Activated naive CD4-positive, alpha-beta T cell (primary cell): ENCODE measurements around the gene LITAF.
"Not testable (repeated sequence)": the region's sequence is repeated elsewhere in the genome, so short reads cannot be mapped to it uniquely, and the experiment has no call there.

Experiments used
- DNase-seq, 4 experiments: peaks; one replicate each; lab custom pipeline; 2025; lab: John Stamatoyannopoulos, UW

LITAF gene

DNA sequence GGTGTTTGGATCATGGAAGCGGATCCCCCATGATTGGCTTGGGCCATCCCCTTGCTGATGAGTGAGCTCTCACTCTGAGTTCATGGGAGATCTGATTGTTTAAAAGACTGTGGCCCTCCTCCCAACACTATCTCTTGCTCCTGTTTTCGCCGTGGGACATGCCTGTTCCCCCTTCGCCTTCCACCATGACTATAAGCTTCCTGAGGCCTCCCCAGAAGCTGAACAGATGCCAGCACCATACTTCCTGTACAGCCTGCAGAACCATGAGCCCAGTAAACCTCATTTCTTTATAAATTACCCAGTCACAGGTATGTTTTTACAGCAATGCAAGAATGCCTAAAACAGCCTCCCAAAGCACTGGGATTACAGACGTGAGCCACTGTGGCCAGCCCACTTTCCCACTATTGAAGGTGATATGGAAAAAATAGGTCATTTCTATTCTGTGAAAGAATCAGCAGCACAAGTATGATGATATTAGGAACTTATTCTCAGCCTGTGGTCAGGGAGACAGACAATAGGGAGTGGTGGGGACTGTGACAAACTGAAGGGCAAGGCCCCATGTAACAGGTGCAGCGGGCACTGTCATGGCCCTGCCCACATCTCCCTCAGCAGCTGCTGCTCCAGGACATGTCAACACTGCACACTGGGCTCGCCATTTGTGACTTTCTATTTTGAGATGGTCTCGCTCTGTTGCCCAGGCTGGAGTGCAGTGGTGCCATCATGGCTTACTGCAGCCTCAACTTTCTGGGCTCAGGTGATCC lies 33.7 kb upstream of the LITAF start:
- DNase-seq, result no peak

GRCh38 chr16:11619327-11619851 lies 32.7 kb upstream of the LITAF start:
- no peak for DNase-seq

DNA sequence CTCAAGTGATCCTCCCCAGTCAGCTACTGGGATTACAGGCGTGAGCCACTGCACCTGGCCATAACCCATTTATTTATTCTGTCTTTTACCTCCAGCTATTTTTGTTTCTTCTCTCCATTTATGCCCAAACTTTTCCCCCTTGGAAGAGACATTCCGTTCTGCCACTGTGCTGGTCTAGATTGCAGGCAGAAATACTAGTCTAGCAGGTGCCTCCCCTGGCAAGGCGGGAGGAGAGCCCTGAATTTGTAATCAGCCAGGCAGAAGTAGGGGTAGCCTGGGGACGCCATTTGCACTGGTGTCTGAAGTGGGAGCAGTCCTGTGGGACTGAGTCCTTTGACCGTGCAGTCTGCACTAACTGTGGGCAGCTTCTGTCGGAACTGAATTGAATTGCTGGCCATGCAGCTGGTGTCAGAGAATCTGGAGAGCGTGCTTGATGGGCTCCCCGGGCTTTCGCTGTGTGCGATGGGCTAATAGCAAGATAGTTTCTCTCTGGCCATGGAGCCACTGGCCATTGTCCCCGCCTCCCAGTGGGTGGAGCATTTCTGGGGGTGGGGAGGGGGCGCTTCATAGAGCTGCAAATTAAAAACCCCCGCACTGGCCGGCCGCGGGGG lies 31.5 kb upstream of the LITAF start:
- no peak for DNase-seq

DNA sequence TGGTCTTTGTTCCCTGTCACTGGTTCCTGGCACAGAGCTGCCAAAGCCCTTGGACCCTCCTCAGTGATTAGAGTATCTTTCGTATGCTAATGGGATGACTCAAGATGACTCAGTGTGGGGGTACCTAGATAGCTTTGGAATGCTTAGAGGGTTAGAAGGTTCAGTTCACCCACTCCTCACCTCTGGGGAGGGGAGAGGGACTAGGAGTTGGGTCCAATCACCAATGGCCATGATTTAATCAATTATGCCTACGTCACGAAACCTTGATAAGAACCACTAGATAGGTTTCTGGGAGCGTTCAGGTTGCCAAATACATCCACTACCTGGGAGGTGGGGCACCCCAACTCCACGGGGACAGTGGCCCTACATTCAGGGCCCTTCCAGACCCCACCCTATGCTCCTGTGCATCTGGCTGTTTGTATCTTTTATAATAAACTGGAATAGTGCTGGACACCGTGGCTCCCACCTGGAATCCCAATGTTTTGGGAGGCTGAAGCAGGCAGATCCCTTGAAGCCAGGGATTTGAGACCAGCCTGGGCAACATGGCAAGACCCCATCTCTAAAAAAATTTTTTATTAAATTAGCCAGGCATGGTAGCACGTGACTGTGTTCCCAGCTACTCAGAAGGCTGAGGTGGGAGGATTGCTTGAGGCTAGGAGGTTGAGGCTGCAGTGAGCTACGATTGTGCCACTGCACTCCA lies 29.2 kb upstream of the LITAF start:
- no peak for DNase-seq

- DNase-seq, result no peak
Observed at GRCh38 chr16:11614587-11615175, 28.0 kb upstream of the LITAF start.

GRCh38 chr16:11613381-11614303 lies 26.9 kb upstream of the LITAF start:
- DNase-seq, result no peak

GRCh38 chr16:11612665-11613025 lies 25.9 kb upstream of the LITAF start:
- no peak for DNase-seq

GRCh38 chr16:11611871-11612664 lies 25.3 kb upstream of the LITAF start:
- DNase-seq, result no peak

DNA sequence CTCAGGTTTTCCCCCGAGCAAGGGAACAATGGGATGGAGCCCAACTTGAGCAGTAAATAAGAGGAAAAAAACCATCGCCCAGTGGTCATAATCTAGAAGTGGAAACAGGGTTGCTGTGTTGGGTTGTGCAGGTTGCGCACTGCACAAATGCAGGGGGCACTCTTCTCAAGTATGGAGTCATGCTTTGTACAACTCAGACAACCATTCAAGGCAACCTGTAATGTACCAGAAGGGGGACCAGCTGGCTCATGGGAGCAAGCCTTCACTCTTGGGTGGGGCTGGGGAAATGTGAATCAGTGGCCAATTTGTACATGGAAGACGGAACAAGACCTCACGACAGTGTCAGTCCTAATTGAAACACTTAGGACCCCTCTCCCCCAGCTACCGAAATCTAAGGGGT lies 23.9 kb upstream of the LITAF start:
- DNase-seq, result no peak

DNA sequence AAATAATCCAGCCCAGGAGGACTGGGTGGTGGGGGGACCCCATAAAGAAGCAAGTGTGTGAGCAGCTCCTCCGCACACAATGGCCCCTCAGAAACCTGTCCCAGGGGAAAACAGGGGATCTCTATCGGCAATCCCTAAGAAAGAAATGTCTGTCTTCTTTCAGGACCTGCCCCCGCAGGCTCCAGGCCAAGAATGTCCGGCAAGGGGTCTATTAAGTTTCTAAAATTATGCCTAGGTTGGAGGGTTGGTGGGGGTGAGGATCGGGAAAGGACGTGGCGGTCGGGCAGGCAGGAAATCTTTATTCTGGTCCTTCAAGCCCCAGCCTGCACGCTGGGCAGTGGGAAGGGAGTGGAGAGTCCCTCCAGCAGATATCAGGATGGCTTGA lies 23.4 kb upstream of the LITAF start:
- no peak for DNase-seq

DNA sequence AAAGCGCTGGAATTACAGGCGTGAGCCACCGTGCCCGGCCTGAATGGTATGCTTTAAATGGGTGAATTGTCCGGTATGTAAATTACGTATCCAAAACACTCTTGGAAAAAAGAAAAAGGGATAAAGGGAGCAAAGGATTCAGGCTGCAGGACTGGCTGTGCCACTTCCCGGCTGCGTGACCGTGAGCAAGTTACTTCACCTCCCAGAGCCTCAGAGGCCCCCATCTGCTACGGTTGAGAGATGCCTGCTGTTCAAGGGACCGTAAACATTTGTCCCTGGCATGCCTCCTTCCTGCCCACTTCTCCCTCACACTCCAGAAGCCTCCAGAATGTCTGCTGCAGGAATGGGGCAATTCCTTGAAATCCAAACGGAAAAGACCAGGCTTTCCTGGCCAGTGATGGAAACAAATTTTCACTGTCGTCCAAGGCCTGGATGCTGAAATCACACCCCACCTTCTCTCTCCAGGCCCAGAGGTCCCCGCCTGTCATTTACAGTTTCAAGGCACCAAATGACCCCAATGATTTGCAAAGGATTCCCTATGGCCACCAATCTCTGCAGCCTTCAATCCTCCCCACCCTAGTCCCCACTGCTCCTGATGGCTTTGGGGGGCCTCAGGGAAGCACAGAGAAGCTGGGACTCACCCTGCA lies 22.9 kb upstream of the LITAF start:
- DNase-seq, result no peak

GRCh38 chr16:11605891-11606290 lies 19.2 kb upstream of the LITAF start:
- DNase-seq, result no peak

GRCh38 chr16:11605564-11605886 lies 18.8 kb upstream of the LITAF start:
- no peak for DNase-seq

DNA sequence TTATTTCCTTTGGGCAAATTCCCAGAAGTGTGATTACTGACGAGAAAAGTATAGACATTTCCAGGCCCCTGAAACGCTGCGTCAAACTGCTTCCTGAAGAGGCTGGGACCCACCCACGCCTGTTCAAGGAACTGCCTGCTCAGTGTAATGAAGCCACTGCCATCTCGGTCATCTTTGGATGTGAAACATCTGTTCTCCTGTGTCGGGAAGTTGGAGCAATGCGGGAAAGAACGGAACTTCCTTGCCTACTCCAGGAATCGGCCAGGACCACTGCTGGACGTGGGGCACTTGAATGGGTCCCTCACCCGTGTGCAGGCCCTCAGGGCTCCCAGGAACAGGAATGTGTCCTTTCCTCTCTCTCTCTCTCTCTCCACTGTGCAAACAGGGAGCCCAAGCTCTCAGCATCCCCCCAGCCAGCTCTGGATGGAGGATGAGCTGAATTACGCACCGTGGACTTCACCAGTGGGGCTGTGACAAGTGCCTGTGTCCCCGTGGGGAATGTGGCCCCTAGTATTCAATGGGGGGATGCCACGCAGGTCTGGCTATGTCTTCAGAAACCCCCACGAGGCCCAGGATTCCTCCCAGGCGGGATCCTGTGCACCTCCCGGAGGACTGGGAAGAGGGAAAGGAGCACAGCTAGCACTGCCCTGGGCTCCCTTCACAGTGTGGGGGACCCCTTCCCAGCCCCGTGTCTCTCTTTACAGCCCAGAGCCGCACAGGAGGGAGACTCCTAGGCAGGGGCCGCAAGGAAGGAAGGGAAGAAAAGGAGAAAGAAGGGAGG lies 18.3 kb upstream of the LITAF start:
- no peak for DNase-seq

DNA sequence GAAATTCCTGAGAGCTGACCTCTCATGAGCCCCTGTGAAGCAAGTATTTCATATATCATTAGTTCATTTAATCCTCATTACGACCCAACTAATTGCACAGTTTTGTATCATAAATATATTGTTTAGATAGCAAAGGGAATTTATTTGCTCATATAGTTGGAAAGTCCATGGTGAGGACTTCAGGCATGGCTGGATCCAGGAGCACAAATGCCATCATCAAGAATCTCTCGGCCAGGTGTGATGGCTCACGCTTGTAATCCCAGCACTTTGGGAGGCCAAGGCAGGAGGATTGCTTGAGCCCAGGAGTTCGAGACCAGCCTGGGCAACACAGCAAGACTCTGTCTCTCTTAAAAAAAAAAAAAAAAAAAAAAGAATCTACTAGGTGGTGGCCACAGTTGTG lies 17.6 kb upstream of the LITAF start:
- DNase-seq, result not testable (repeated sequence)

- no peak for DNase-seq
Observed at GRCh38 chr16:11603331-11603750, 16.6 kb upstream of the LITAF start.

DNA sequence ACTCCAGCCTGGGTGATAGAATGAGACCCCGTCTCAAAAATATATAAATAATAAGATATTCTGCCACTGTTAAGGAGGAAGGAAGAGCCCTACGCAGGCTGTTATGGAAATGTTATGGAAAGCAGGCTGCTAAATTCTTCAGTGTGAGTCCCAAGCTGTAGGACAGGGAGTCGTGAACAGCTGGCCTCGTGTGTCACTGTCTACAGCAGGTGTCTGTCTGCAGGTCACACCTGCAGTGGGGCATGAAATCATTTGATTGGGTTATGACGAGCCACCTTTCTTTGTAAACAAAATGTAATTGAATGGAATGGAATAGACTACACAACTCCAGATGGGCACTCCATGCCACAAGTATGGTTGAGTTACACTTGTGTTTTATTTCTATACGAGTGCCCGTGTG lies 15.6 kb upstream of the LITAF start:
- DNase-seq, result no peak

GRCh38 chr16:11601911-11602310 lies 15.2 kb upstream of the LITAF start:
- DNase-seq, result no peak

DNA sequence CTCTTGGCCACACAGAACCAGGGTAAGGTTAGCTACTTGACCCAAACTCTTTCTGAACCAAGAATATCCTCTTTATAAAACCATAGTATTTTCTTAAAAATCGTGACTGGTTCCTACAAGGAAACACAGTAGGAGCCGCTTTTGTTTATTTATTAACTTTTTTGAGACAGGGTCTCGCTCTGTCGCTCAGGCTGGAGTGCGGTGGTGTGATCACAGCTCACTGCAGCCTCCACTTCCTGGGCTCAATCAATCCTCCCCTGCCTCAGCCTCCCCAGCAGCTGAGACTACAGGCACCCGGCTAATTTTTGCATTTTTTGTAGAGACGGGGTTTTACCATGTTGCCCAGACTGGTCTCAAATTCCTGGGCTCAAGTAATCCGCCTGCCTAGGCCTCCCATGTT lies 14.7 kb upstream of the LITAF start:
- DNase-seq, result no peak

DNA sequence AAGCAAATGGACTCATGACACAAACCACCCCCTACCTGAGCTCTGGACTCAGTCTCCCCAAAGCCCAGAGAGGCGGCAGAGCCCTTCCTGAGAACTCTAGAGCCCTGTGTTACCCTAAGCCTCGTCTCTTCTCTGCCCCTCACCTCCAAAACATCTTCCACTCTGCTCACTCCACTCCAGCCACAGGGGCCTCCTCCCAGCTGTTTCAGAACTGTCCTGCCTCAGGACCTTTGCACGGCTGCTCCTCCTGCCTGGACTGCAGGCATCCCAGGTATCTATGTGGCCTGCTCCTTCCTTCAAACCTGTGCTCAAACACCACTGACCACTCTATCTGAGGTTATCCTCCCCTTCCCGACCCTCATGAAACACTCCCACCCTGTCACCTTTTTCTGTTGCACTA lies 12.9 kb upstream of the LITAF start:
- no peak for DNase-seq
